ENCODE data around the gene SLC8A1.

DNA sequence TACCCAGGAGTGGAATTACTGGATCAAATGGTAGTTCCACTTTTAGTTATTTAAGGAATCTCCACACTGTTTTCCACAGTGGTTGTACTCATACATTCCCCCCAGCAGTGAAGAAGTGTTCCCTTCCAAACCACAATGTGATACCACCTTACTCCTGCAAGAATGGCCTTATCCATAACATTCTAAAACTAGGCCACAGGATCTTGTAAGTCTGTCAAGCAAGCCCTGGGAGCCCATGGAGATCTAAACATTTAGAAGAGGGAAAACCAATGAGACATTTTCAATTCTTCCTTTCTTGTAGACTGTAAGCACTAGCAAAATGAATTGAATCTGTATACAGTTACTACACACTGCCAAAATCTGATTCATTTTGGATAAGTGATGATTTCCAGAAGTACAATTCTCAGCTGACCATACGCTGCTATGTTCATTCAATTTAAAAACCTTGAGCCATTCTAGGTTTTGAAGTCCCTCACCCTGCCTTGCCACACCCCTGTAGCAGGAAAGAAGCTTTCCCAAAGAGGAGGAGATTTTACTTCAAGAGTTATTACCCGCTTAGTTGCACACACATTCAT is 149.1 kb downstream of the SLC8A1 start:
- TF ChIP-seq, protein P1, sequence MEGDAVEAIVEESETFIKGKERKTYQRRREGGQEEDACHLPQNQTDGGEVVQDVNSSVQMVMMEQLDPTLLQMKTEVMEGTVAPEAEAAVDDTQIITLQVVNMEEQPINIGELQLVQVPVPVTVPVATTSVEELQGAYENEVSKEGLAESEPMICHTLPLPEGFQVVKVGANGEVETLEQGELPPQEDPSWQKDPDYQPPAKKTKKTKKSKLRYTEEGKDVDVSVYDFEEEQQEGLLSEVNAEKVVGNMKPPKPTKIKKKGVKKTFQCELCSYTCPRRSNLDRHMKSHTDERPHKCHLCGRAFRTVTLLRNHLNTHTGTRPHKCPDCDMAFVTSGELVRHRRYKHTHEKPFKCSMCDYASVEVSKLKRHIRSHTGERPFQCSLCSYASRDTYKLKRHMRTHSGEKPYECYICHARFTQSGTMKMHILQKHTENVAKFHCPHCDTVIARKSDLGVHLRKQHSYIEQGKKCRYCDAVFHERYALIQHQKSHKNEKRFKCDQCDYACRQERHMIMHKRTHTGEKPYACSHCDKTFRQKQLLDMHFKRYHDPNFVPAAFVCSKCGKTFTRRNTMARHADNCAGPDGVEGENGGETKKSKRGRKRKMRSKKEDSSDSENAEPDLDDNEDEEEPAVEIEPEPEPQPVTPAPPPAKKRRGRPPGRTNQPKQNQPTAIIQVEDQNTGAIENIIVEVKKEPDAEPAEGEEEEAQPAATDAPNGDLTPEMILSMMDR (IDR thresholded peaks at IDR 0.05): no peak
- TF ChIP-seq POLR2A (IDR thresholded peaks at IDR 0.05): no peak

All from Peyer's patch (tissue), 4 donors.